ENCODE measurements around the gene EN1.

EN1 gene

GRCh38 chr2:118845522-118846441, 1.7 kb downstream of the EN1 start:
- H3K27me3 ChIP-seq: peaks cover 79% of the 10 kb centered on the region
- no peak for TF ChIP-seq CTCF (IDR thresholded peaks at IDR 0.05; ENCODE audit: low read depth, low read length)

GRCh38 chr2:118845005-118845521, 2.4 kb downstream of the EN1 start:
- TF ChIP-seq CTCF (IDR thresholded peaks at IDR 0.05; ENCODE audit: low read depth, low read length): no peak
- no peaks in the 10 kb centered on the region for H3K36me3 ChIP-seq
- DNase-seq: no peak
- H3K9me3 ChIP-seq: no peaks in the 10 kb centered on the region
- H3K27me3 ChIP-seq: peaks cover 72% of the 10 kb centered on the region
- H3K4me3 ChIP-seq (ENCODE audit: low read depth, low read length): no peak overlapping the region
- no peaks in the 10 kb centered on the region for H3K4me1 ChIP-seq

More at GRCh38 chr2:118845522-118846441, 1.7 kb downstream of the EN1 start:
- no peak for DNase-seq
- Histone ChIP-seq H3K36me3 (no peaks in the 10 kb centered on the region), H3K4me3 (ENCODE audit: low read depth, low read length) (no peak overlapping the region), H3K4me1 (no peaks in the 10 kb centered on the region), H3K9me3 (no peaks in the 10 kb centered on the region)

- peaks cover 66% of the 10 kb centered on the region for H3K27me3 ChIP-seq
- H3K4me3 ChIP-seq (ENCODE audit: low read depth, low read length): no peak overlapping the region
- no peaks in the 10 kb centered on the region for H3K9me3 ChIP-seq
- H3K4me1 ChIP-seq: no peaks in the 10 kb centered on the region
- no peak for TF ChIP-seq CTCF (IDR thresholded peaks at IDR 0.05; ENCODE audit: low read depth, low read length)
- no peak for DNase-seq
- no peaks in the 10 kb centered on the region for H3K36me3 ChIP-seq
Measured at GRCh38 chr2:118844261-118845004, 3.0 kb downstream of the EN1 start.

DNA sequence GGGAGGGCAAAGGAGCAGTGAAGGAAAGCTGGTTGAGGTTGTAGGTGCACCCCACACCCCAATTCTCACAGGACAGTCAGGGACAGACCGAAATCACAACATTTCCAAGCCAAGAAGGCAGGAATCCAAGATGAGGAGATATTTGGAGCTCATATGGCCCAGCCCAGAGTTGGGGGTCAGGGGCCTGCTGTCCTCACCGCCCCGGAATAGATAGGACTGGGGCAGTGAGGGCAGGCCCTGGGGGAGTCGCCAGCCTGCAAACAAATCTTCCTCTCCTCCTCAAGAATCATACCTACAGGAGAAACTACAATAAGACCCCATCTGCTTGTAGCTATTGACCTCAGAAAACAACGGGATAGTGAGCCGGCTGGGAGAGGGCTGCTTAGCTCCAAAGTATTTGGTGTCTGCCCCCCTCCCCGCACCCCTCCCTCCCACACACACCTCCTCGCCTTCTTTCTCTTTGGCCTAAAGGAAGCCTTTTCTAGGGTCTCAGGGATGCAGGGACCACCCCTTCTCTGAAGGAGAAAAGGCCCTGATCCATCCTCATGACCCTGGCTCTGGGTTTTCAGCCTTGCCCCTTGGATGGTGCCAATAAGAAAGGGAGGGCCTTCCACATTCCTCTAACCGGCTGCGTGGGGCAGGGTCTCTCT, 3.8 kb downstream of the EN1 start:
- no peaks in the 10 kb centered on the region for H3K9me3 ChIP-seq
- no peaks in the 10 kb centered on the region for H3K4me1 ChIP-seq
- no peak overlapping the region for H3K4me3 ChIP-seq (ENCODE audit: low read depth, low read length)
- no peaks in the 10 kb centered on the region for H3K36me3 ChIP-seq
- no peak for DNase-seq
- peaks cover 58% of the 10 kb centered on the region for H3K27me3 ChIP-seq
- TF ChIP-seq CTCF (IDR thresholded peaks at IDR 0.05; ENCODE audit: low read depth, low read length): no peak

- no peak overlapping the region for H3K4me3 ChIP-seq (ENCODE audit: low read depth, low read length)
- H3K27me3 ChIP-seq: peaks cover 50% of the 10 kb centered on the region
- no peaks in the 10 kb centered on the region for H3K4me1 ChIP-seq
- DNase-seq: no peak
- H3K9me3 ChIP-seq: no peaks in the 10 kb centered on the region
- H3K36me3 ChIP-seq: no peaks in the 10 kb centered on the region
- TF ChIP-seq CTCF (IDR thresholded peaks at IDR 0.05; ENCODE audit: low read depth, low read length): no peak
Measured at GRCh38 chr2:118842661-118843482, 4.6 kb downstream of the EN1 start.
